Stimulated activated CD4-positive, alpha-beta T cell treated with anti-CD3 and anti-CD28 coated beads, Interleukin-4, amount 100 ng/mL, for 24 hours (primary cell): ENCODE measurements around the gene HM13.
"Not testable (repeated sequence)": the region's sequence is repeated elsewhere in the genome, so short reads cannot be mapped to it uniquely, and the experiment has no call there.

Experiments
- DNase-seq: peaks from one replicate; pipeline ENCODE4 v3.0.0-alpha.2; 2020

The HM13 gene

GRCh38 chr20:31568041-31568731, 53.9 kb downstream of the HM13 start:
- no peak for DNase-seq

- DNase-seq = no peak
Observed at GRCh38 chr20:31568773-31569162, 54.5 kb downstream of the HM13 start.

- DNase-seq = peak; percentile 72
Observed at GRCh38 chr20:31569163-31570020, 55.1 kb downstream of the HM13 start.

- no peak for DNase-seq
Observed at GRCh38 chr20:31570021-31570463, 55.8 kb downstream of the HM13 start.

- DNase-seq = no peak
Observed at GRCh38 chr20:31570735-31571617, 56.7 kb downstream of the HM13 start.

- peak; percentile 18 for DNase-seq
Observed at GRCh38 chr20:31572042-31572700, 57.9 kb downstream of the HM13 start.

GRCh38 chr20:31572701-31573554, 58.7 kb downstream of the HM13 start:
- peak; percentile 82 for DNase-seq

- DNase-seq = no peak
Observed at GRCh38 chr20:31573555-31574321, 59.5 kb downstream of the HM13 start.

GRCh38 chr20:31574986-31575385, 60.7 kb downstream of the HM13 start:
- DNase-seq = not testable (repeated sequence)

GRCh38 chr20:31576751-31577150, 62.5 kb downstream of the HM13 start:
- DNase-seq = no peak

- DNase-seq = no peak
Observed at GRCh38 chr20:31577194-31577593, 63.0 kb downstream of the HM13 start.

GRCh38 chr20:31578448-31579138, 64.4 kb downstream of the HM13 start:
- no peak for DNase-seq

GRCh38 chr20:31579245-31579644, 65.0 kb downstream of the HM13 start:
- DNase-seq = no peak

- DNase-seq = not testable (repeated sequence)
Observed at GRCh38 chr20:31579941-31580651, 65.9 kb downstream of the HM13 start.

- DNase-seq = no peak
Observed at GRCh38 chr20:31580706-31581105, 66.5 kb downstream of the HM13 start.

GRCh38 chr20:31581391-31581790, 67.1 kb downstream of the HM13 start:
- DNase-seq = no peak

- DNase-seq = no peak
Observed at GRCh38 chr20:31587545-31588389, 73.5 kb downstream of the HM13 start.

- DNase-seq = no peak
Observed at GRCh38 chr20:31590717-31591225, 76.5 kb downstream of the HM13 start.
